Measurements from ENCODE around the gene STRN3. TPM values are rescaled to one million over a fixed set of nuclear protein-coding genes. Genes with fewer than 3 reads are reported as not detected.

STRN3 gene
- total and polyA plus RNA-seq, 2 of the 8 experiments (the other 6 are each of a cell fraction or from before 2014, with no cell fraction given), result 8.7 to 38.1 TPM

- no peaks in the 10 kb centered on the region for H3K23me2 ChIP-seq (ENCODE audit: low read depth, low read length)
- no peak overlapping the region for H3K4me2 ChIP-seq (ENCODE audit: insufficient read depth in 1 of 2, low read depth in 2 of 2, low read length in 2 of 2)
- H4K20me1 ChIP-seq (replicated peaks in 1 of 2; ENCODE audit: control insufficient read depth in 1 of 2, insufficient read depth in 2 of 2, low read length in 2 of 2), result no peaks in the 10 kb centered on the region
- DNase-seq (ENCODE audit: low read depth in 1 of 2, low spot score in 2 of 2), result no peak
- H2AFZ ChIP-seq (ENCODE audit: low read length), result no peak overlapping the region
- H2BK12ac ChIP-seq (ENCODE audit: low read depth, low read length), result no peak overlapping the region
- H3K18ac ChIP-seq (ENCODE audit: extremely low read depth, low read length), result no peak overlapping the region
- ChIA-PET POLR2A (ENCODE audit: partially characterized antibody) (no interaction called here), CTCF (ENCODE audit: partially characterized antibody) (interaction anchor here (1.1 kb wide), 1 partner anchor 214 kb away, joined by 3 read pairs; no protein-coding TSS in a partner anchor)
- peaks cover 0 to 52% (median 5%) of the 10 kb centered on the region in 4 experiments; a peak in 5 of 8 replicates for H3K36me3 ChIP-seq (ENCODE audit: control insufficient read depth in 2 of 4, insufficient read depth in 4 of 4, low read length in 3 of 4)
- no peak overlapping the region for H4K5ac ChIP-seq (ENCODE audit: insufficient read length, low read depth, low read length)
- no peak overlapping the region for H4K8ac ChIP-seq (ENCODE audit: extremely low read depth, insufficient read depth, low read length)
- H3K9ac ChIP-seq (replicated peaks in 1 of 4; ENCODE audit: extremely low read depth in 1 of 4, low read depth in 3 of 4, low read length in 3 of 4), result no peak overlapping the region
- H3K79me2 ChIP-seq (ENCODE audit: control insufficient read depth in 1 of 2, insufficient read depth in 2 of 2, low read length in 2 of 2), result no peaks in the 10 kb centered on the region
- FAIRE-seq, result no peak
- H3K9me3 ChIP-seq (ENCODE audit: insufficient read depth in 2 of 2, low read depth in 1 of 2, low read length in 1 of 2), result no peaks in the 10 kb centered on the region
- no peak overlapping the region for H4K91ac ChIP-seq (replicated peaks; ENCODE audit: insufficient read length, low read length)
- 87% methylated on average over 2 of the region's 2 CpGs; no CpG with 5 or more reads in 1 of the 2 experiments for WGBS, 2 experiments (ENCODE audit: extremely low coverage in 1 of 2, insufficient coverage in 1 of 2, insufficient read length in 1 of 2, insufficient replicate concordance in 2 of 2, low coverage in 1 of 2, low lambda C conversion rate in 2 of 2, missing lambda C conversion rate in 1 of 2)
- H3K23ac ChIP-seq (ENCODE audit: insufficient read length), result no peak overlapping the region
- no peak overlapping the region for H2BK5ac ChIP-seq (ENCODE audit: low read depth, low read length)
- H2BK15ac ChIP-seq (ENCODE audit: low read length), result no peak overlapping the region
- H3K27ac ChIP-seq (ENCODE audit: low read depth, low read length), result no peak overlapping the region
- H2AK5ac ChIP-seq (ENCODE audit: low read depth, low read length), result no peak overlapping the region
- H3K4me3 ChIP-seq (ENCODE audit: extremely low read depth in 1 of 4, insufficient read depth in 2 of 4, low read depth in 3 of 4, low read length in 4 of 4), result no peak overlapping the region
- no peaks in the 10 kb centered on the region for H3K27me3 ChIP-seq (replicated peaks in 1 of 4; ENCODE audit: control insufficient read depth in 3 of 4, extremely low read depth in 1 of 4, insufficient read depth in 3 of 4, low read length in 3 of 4)
- H3K4me1 ChIP-seq (replicated peaks in 1 of 4; ENCODE audit: control insufficient read depth in 3 of 4, insufficient read depth in 4 of 4, low read length in 3 of 4), result no peaks in the 10 kb centered on the region
- no peak overlapping the region for H2BK120ac ChIP-seq (replicated peaks; ENCODE audit: low read depth, low read length)
- H3K79me1 ChIP-seq (ENCODE audit: low read depth, low read length), result no peaks in the 10 kb centered on the region
- no peak for TF ChIP-seq CBX8 (IDR thresholded peaks at IDR 0.05; ENCODE audit: borderline replicate concordance, low read depth, low read length)
- H3K14ac ChIP-seq (ENCODE audit: insufficient read length), result no peak overlapping the region
- no peak overlapping the region for H3K56ac ChIP-seq (replicated peaks; ENCODE audit: insufficient read length, low read depth, low read length)
- no peak overlapping the region for H2BK20ac ChIP-seq (ENCODE audit: low read length)
- H3K4ac ChIP-seq (replicated peaks; ENCODE audit: insufficient read length, low read depth, low read length), result no peak overlapping the region
Measured at GRCh38 chr14:30908826-30909225, 117.4 kb downstream of the STRN3 start.

All from H1 (cell line).